COLO829 (cell line): ENCODE data around the gene TUBB6.

Source experiments
- DNase-seq: peaks from one replicate; pipeline ENCODE4 v3.0.0; 2012; ENCODE audit warnings: low spot score

The TUBB6 gene

DNA sequence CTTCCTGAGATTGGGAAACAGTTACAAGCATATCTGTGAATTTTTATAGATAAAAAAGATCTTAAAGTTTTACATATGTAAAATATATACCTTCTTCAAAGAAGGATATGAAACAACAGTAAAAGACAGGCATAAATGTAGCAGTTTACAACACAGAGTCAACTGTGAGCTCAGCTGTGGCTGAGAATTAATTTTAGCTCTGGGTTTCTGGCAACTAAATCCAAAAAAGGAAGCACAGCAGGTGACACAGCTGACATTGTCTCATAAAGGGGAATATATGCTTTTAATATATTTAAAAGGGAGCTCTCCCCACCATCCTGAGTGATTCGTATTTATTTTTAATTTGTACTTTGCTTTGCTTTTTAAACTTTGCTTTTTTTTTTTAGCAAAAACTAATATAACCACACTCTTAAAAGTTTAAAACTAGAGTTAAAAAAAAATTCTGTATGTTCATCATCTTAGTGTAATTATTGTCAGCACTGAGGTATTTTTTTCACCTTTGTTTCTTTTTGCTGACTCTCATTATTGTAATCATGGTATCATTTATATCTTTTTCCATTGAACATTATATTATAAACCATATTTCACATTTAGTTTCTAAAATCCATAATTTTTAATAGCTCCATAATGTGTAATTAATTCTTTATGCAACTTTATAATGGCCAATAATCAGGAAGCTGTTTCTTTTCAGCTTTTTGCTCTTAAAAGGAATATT is 6.7 kb downstream of the TUBB6 start:
- no peak for DNase-seq

DNA sequence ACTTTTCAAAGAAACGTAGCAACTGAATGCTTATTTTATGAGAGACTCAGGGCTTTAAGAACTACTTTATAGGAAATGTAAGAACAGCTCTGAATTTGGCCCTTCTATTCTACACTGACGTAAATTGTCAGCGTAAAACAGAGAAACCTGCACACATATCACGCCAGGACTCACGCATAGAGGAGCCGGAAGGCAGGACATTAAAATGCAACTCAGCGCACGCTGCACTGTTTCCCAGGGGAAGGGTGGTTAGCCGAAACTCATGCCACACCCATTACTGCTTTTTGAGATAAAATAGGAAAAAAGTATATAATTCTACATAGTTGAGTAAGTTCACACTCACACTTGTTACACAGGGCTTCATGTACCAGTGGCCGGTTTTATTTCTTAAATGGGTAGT is 7.4 kb downstream of the TUBB6 start:
- DNase-seq, result no peak

DNA sequence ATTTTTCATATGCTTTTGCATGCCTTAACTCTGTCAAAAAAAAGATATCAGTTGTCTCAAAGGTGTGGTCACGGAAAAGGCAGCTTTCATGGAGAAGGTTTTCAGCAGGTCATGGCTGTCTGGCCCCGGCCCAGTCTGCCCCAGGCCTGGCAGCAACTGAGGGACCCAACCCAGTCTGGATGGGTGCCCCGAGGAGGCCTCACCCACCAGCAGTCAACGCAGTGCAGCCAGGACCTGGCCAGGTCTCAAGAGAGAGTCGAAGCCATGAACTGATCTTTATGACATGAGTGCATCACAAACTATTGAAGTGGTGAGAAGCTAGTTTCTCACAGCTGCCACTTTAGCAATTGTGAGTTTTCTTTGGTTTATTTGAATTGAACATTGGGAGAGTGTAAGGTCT is 7.9 kb downstream of the TUBB6 start:
- no peak for DNase-seq

DNA sequence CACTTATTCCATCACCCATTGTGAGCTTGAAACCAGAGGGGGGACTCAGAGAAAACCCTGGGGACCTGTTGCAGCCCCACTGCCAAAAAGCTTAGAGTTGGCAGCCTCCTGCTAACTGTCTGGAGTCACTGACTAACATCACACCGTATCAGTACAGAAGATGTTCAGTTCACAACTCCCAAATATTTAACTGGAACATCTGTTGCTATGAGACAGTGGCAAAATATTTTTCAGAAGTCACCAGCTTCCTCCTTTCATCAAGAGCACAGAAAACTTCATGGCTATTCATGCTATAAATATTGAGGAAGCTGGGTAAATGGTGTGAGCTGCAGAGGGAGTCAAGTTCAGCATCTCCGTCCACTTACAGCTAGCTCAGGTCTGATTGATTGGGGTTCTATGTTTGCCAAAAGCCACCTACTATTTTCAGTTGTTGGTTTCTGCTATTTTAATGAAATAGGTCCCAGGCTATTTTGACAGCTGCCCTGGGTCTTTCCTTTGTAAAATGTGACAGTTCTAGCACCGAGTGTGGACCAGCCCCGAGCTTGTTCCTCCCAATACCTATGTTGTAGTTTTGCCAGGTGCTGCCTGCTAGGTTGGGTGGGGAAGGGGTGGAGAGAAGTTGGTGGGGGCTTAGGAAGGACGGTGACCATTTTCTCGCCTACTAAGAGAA is 9.8 kb downstream of the TUBB6 start:
- DNase-seq, result no peak

DNA sequence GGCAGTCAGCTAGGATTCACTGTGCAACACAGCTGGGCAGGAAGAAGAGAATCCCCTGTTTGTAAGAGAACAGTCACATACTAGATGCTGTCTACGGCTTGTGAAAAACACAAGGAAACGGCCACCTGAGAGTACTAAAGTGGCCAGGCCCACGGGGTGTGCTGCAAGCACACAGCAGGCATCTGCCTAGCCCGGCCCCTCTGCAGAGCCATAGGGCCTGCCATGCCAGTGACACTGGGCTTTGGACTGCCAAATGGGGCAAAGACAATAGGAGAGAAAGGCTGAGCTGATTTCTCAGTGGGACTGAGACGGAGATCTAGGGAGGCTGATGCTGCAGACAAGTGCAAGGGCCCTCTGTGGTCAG is 10.3 kb downstream of the TUBB6 start:
- DNase-seq, result no peak

DNA sequence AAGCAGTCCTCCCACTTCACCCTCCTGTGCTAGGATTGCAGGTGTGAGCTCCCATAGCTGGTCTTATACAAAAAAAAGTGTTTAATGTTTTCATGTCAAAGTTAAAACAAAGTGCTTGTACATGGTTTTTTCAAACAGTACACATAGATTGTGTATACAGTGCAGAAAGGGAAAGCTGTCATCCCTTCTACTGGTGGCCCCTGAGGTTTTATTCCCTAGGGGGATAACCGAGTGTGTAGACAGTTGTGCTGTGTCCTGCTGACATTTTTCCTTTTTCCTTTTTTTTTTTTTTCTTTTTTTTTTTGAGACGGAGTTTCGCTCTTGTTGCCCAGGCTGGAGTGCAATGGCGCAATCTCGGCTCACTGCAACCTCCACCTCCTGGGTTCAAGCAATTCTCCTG is 10.8 kb downstream of the TUBB6 start:
- no peak for DNase-seq

DNA sequence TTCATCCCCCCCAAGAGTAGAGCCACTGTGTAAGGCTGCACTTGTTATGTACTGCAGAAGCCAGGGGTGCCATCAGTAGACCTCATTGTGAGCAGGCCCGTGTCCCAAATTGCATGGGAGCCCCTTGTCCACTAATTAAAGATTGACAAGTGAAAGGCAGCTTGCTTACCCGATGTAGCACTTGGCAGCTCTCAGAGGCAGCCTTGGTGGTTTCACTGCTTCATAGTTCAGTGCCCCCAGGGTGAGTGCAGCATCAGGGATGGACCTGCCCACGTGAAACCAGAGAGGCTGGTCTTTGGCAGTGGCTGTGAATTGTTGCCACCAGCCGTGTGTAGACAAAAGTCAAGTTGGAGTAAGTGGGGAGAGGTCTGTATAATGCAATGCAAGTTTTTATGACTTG is 13.3 kb downstream of the TUBB6 start:
- DNase-seq, result no peak

DNA sequence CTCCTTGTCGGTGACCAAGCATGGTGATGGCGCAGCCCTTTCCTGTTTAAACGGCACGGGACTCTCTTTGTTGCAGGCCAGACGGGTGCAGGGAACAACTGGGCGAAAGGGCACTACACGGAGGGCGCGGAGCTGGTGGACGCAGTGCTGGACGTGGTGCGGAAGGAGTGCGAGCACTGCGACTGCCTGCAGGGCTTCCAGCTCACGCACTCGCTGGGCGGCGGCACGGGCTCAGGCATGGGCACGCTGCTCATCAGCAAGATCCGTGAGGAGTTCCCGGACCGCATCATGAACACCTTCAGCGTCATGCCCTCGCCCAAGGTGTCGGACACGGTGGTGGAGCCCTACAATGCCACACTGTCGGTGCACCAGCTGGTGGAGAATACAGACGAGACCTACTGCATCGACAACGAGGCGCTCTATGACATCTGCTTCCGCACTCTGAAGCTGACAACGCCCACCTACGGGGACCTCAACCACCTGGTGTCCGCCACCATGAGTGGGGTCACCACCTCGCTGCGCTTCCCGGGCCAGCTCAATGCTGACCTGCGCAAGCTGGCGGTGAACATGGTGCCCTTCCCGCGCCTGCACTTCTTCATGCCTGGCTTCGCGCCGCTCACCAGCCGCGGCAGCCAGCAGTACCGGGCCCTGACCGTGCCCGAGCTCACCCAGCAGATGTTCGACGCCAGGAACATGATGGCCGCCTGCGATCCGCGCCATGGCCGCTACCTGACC is 17.1 kb downstream of the TUBB6 start:
- DNase-seq, result no peak

DNA sequence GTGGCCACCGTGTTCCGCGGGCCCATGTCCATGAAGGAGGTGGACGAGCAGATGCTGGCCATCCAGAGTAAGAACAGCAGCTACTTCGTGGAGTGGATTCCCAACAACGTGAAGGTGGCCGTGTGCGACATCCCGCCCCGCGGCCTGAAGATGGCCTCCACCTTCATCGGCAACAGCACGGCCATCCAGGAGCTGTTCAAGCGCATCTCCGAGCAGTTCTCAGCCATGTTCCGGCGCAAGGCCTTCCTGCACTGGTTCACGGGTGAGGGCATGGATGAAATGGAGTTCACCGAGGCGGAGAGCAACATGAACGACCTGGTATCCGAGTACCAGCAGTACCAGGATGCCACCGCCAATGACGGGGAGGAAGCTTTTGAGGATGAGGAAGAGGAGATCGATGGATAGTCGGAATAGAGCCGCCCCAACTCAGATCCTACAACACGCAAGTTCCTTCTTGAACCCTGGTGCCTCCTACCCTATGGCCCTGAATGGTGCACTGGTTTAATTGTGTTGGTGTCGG is 17.7 kb downstream of the TUBB6 start:
- DNase-seq, result no peak

DNA sequence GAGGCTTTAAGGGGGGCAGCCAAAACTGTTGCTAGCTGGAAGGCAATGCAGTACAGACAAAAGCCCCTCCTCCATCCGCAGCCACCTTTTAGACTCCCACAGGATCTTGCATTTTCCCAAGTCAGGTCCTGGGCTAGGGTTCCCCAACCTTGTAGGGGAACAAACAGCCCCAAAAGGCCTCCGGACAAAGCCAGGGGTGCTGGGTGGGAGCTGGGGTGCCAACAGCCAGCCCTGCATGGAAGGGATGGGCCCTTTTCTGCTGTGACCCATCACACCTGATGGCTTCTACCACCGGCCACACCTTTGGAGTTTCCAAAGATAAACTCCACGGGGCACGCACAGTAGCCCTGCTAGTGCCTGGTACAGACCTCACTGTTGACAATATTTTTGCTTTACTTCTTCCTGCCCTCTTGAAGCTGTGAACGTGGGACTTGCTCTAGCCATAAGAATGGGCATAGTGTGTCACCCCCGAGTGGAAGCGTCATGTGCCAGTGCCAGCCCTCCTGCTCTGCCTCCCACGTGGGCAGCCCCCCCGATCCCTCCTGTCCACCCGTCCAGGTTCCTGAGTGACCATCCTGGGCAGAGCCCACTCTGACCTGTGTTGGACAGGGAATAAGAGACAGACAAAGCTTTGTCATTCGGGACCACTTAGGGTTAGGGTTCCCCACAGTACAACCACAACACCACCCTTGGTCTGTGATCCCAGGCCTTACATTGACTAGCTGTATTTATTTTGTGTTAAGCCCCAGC is 18.8 kb downstream of the TUBB6 start:
- no peak for DNase-seq

DNA sequence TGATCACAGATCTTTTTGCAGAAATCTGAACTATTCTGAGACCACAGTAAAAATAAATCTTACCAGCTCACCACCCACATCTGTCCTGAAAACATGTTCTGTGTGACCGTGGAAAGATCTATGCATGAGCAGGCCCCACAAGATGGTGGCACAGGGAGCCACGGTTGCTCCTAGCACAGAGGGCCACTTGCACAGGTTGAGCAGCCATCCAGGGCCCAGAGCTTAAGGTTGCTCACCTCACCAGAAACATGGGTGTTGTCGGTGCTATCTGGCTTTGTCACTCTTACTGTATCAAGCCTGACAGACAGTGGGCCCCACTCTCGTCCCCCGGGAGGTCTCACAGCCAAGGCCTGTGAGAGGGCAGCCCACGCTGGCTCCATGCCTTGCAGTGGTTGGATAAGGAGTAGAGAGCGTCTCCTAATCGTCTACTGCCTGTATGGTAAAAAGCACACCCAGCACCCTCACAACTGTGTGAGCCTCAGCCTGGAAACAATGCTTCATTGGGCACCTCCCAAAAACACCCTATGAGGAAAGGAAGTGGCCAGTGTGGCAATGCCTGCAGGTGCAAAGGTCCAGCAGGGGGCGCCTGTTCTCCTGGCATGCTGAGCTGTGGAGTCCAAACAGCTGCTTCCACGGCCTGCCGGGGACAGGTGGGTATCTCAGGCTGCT is 19.6 kb downstream of the TUBB6 start:
- peak; percentile 72 for DNase-seq

DNA sequence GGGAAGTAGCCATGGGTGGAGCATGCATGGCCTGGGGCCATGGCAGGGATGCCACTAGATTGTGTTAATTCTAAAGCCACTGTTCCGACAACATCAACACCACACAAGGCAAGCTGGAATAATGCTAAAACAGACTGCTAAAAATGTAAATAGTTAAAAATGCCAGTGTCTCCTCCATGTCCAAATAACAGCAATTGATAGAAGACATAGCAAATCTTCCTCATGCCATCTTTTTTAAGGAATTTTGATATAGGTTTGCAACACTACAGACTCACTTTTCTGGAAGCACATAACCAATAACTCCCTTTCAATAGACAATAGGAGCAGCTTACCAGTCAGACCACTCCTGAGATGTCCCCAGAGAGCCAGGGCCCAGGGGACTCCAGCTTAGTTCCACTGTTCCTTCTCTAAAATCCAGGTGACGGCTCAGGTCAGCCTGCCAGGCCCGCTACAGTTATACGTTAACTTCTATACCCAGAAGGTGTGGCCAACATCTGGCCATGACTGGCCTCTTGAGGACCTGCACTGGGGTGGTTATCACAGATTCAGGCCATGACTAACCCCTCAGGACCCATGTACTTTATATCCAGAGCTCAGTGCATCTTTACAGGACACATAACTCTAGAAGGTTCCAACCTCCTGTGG is 20.3 kb downstream of the TUBB6 start:
- DNase-seq, result no peak

DNA sequence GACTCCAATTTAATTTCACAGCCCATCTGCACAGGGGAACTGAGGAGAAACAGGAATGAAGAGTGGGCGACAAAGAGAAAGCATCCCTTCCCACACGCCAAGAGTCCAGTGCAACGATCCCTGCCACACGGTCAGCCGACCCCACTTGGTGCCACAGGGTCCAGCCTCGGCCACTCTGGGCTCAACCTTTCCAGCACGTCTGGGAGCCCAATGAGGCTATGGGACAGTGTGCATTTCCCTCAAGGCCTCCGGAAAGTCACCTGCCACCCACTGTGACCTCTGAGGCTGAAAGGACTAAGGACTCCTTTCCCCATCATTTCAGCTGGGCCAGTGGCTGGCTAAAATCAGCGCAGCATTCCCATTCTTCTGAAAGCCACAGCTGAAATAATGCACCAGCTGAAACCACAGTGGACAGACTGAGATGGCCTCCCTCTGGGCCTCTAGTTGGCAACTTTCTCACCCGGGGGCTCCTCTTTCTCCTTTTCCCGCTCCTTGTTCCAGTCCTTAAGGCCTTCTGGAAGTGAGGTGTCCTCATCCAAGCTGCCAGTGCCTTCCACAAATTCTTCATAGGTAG is 21.2 kb downstream of the TUBB6 start:
- no peak for DNase-seq

DNA sequence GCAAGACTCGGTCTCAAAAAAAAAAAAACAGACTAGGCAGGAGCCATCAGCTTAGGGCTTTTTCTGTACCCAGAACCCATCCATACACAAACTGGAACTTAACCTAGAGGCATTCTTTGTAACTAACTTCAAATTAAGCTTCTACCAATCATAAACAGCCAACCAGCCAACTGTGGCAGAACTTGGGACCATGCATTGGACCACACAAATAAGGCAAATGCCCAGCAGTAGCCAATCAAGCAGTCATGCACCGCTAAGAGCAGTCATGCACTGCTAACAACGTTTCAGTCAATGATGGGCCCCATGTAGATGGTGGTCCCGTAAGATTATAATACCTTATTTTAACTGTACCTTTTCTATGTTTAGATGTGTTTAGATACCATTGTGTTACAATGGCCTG is 22.7 kb downstream of the TUBB6 start:
- DNase-seq, result no peak

DNA sequence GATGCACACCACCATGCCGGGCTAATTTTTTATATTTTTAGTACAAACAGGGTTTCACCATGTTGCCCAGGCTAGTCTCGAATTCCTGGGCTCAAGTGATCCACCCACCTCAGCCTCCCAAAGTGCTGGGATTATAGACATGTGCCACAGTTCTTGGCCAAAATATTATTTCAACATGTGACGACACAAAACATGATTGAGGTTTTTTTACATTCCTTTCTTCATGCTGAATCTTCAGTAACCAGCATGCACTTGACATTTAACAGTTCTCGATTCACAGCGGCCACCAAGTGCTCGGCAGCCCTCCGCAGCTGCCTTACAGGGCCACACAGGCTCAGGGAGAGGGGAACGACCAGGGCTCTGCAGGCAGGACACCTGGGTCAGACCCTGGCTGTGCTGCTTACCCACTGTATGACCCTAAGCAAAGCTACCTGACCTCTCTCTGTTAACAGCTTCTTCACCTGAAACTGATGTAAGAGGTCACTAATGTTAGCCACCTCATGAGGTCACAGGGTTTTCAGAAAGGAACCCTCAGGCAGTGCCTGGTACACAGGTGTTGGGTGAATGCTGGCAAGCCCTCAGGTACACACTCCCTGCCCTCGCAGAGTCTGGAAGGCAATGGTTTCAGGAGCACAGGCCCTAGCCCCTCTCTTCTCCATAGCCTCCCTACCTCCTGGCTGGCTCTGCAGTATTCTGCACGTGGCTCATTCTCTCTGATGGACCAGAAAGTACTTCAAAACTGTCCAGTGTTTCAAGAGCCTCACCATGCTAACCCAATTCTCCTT is 25.7 kb downstream of the TUBB6 start:
- no peak for DNase-seq

DNA sequence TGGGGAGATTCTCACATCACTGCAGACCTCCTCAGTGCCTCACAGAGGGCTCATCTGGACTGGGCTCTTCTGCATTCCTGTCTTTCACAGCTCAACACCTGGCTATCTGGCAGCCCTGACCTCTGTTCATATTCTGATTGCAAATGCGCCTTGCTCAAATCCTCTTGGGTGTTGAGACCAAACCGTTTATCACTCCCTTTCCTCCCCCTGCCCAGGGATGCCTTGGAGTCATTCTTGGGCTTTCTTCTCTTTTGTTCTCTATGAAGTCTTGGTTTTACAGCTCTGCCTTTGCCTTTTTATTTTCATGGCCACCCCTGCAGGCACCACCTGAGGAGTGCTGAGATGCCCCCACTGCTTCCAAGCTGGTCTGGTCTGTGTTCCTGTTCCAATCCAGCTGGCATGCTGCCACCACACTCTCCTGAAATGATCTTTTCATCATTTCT is 26.3 kb downstream of the TUBB6 start:
- DNase-seq, result no peak

DNA sequence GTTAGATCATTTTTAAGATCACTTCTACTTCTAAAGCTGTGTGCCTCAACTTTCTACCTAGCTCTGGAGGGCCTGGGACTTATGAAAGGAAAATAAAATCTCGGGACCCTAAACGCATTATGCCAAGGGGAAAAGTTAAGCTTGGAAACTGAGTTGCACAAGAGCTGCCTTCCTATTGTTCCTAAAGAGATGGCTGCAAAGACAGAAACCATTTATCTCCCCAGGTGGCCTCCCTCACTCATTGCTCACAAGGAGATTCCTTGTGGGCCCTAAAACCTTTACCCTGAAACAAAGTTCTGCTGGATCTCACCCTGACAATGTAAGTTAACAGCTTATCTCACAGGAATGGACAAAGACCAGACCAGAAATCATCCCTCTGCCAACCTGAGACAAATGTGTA is 26.8 kb downstream of the TUBB6 start:
- DNase-seq, result no peak

DNA sequence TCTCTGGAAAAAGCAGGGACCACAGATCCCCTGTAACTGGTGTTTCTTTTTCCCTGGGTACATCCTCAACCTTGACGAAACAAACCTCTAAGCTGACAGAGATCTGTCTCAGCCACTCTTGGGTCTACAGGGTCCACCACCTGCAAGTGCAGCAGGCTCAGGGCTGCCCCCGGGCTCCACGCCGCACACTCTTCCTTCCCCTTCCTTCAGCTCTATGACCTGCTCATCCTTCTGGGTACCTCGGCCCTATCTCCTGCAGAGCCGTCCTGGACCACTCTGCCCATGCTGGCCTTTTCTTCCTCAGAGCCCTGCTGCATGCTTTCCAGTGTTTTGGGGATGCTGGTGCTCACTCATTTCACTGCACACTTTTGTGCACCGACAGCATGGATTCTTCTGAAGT is 27.5 kb downstream of the TUBB6 start:
- DNase-seq, result no peak

DNA sequence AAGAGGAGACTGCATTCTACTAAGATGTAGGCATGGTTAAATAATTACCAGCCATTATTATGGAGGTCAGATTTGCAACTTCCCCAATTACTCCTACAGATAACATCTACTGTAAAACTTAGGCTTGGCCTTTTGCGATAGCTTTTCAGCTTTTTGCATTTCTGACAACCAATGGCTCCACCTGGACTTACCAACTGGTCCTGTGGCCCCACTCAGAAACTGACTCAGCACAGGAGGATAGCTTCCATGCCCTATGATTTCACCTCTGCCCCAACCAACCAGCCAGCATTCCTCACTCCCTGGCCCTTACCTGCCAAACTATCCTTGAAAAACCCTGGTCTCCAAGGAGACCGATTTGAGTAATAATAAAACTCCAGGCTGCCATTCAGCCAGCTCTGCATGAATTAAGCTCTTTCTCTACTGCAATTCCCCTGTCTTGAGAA is 28.2 kb downstream of the TUBB6 start:
- DNase-seq, result no peak

DNA sequence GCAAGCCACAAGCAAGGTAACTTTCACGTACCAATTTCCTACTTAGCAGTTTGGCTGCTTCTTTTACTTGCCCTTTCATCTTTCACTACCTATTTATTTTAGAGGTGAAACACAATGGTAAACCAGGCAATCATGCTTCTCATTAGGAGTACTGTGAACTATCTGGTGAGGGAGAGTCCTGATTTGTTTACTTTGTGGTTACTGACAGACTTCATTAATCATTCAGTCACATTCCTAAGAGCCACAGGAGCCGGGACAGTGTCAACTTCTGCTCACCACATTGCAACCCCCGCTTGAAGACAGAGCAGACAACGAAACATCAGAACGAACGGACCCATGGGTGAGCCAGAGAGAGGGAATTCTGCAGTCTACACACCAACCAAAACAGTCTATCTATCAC is 28.8 kb downstream of the TUBB6 start:
- no peak for DNase-seq
